ENCODE results near the gene SCUBE2. TPM values are rescaled to one million over a fixed set of nuclear protein-coding genes. Genes with fewer than 3 reads are reported as not detected.

Gene SCUBE2
- total RNA-seq, 1 experiment from 2014 or later, result 1.9 TPM

DNA sequence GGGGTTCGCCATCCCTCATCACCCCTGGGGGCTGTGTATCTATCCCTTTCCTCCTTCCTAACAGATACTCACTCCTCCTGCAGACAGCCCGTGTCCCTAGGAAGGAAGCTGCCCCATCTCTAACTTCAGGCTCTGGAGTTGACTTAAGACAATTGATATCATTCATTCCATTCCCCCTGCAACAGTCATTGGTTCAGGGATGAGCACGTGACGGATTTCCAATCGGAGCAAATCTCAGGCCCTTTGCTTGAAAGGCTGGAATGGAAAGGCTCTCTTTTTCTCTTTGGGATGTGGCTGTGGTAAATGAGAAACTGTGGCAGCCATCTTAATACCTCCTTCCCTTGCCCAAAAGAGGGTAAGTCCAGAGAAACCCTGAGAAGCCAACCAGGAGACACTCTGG, 5.0 kb upstream of the SCUBE2 start (continued):
- TF ChIP-seq ZNF396 (CRISPR knock-in tag; IDR thresholded peaks at IDR 0.05; ENCODE audit: borderline replicate concordance) (no peak), IRF1 (CRISPR knock-in tag; IDR thresholded peaks at IDR 0.05) (no peak)

GRCh38 chr11:9095421-9095820, 4.0 kb upstream of the SCUBE2 start:
- ChIA-PET CTCF (interaction anchor here (0.6 to 6.5 kb wide), 29 partner anchors 9 to 440 kb away, joined by 3 to 64 read pairs (median 6); partner anchors contain the start of genes NRIP3 and ZNF143), POLR2A (no interaction called here)
- peaks cover 29% of the 10 kb centered on the region for H3K27me3 Mint-ChIP-seq (ENCODE audit: low read depth)
- H3K4me3 Mint-ChIP-seq, result no peak overlapping the region
- DNase-seq (ENCODE audit: low spot score) (peak; percentile 59), ATAC-seq (no peak)
- H3K27ac Mint-ChIP-seq, result no peak overlapping the region
- H3K4me1 Mint-ChIP-seq, result peaks cover 3% of the 10 kb centered on the region
- TF ChIP-seq, protein P1, sequence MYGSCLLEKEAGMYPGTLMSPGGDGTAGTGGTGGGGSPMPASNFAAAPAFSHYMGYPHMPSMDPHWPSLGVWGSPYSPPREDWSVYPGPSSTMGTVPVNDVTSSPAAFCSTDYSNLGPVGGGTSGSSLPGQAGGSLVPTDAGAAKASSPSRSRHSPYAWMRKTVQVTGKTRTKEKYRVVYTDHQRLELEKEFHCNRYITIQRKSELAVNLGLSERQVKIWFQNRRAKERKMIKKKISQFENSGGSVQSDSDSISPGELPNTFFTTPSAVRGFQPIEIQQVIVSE (CRISPR knock-in tag; IDR thresholded peaks at IDR 0.05; ENCODE audit: borderline replicate concordance), result no peak
- TF ChIP-seq NR2C2 (CRISPR knock-in tag; IDR thresholded peaks at IDR 0.05) (no peak), CREB1 (CRISPR knock-in tag; IDR thresholded peaks at IDR 0.05) (no peak), GABPB1 (CRISPR knock-in tag; IDR thresholded peaks at IDR 0.05) (no peak), ZNF425 (CRISPR knock-in tag; conservative IDR thresholded peaks at IDR 0.05) (no peak), ZBTB21 (CRISPR knock-in tag; IDR thresholded peaks at IDR 0.05; ENCODE audit: borderline replicate concordance) (no peak), USF2 (CRISPR knock-in tag; IDR thresholded peaks at IDR 0.05) (no peak), JAZF1 (CRISPR knock-in tag; IDR thresholded peaks at IDR 0.05) (no peak), NFATC4 (CRISPR knock-in tag; IDR thresholded peaks at IDR 0.05) (no peak)
- TF ChIP-seq, protein P2, sequence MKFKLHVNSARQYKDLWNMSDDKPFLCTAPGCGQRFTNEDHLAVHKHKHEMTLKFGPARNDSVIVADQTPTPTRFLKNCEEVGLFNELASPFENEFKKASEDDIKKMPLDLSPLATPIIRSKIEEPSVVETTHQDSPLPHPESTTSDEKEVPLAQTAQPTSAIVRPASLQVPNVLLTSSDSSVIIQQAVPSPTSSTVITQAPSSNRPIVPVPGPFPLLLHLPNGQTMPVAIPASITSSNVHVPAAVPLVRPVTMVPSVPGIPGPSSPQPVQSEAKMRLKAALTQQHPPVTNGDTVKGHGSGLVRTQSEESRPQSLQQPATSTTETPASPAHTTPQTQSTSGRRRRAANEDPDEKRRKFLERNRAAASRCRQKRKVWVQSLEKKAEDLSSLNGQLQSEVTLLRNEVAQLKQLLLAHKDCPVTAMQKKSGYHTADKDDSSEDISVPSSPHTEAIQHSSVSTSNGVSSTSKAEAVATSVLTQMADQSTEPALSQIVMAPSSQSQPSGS (CRISPR knock-in tag; IDR thresholded peaks at IDR 0.05; ENCODE audit: borderline replicate concordance, low read depth), result no peak
- TF ChIP-seq, protein P3, sequence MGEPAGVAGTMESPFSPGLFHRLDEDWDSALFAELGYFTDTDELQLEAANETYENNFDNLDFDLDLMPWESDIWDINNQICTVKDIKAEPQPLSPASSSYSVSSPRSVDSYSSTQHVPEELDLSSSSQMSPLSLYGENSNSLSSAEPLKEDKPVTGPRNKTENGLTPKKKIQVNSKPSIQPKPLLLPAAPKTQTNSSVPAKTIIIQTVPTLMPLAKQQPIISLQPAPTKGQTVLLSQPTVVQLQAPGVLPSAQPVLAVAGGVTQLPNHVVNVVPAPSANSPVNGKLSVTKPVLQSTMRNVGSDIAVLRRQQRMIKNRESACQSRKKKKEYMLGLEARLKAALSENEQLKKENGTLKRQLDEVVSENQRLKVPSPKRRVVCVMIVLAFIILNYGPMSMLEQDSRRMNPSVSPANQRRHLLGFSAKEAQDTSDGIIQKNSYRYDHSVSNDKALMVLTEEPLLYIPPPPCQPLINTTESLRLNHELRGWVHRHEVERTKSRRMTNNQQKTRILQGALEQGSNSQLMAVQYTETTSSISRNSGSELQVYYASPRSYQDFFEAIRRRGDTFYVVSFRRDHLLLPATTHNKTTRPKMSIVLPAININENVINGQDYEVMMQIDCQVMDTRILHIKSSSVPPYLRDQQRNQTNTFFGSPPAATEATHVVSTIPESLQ (CRISPR knock-in tag; IDR thresholded peaks at IDR 0.05), result no peak
- no peaks in the 10 kb centered on the region for H3K36me3 Mint-ChIP-seq
- 0 out of 2 replicates have a peak, but pooled peaks cover 4% of the 10 kb centered on the region for H3K9me3 Mint-ChIP-seq

- H3K9me3 Mint-ChIP-seq, result 0 out of 2 replicates have a peak, but pooled peaks cover 4% of the 10 kb centered on the region
- H3K36me3 Mint-ChIP-seq, result no peaks in the 10 kb centered on the region
- no peak overlapping the region for H3K4me3 Mint-ChIP-seq
- H3K27me3 Mint-ChIP-seq (ENCODE audit: low read depth), result peaks cover 39% of the 10 kb centered on the region
- peaks cover 12% of the 10 kb centered on the region for H3K4me1 Mint-ChIP-seq
- ChIA-PET CTCF (interaction anchor here (1.0 to 6.5 kb wide), 7 partner anchors 17 to 78 kb away, joined by 3 to 64 read pairs (median 6); no protein-coding TSS in a partner anchor), POLR2A (no interaction called here)
- no peak overlapping the region for H3K27ac Mint-ChIP-seq
- no peak for DNase-seq (ENCODE audit: low spot score)
- no peak for ATAC-seq
- TF ChIP-seq E2F4 (CRISPR knock-in tag; IDR thresholded peaks at IDR 0.05; ENCODE audit: borderline replicate concordance, low read depth), result no peak
- TF ChIP-seq HMGA2 (CRISPR knock-in tag; IDR thresholded peaks at IDR 0.05), result no peak
- TF ChIP-seq MYBL2 (CRISPR knock-in tag; IDR thresholded peaks at IDR 0.05), result no peak
- TF ChIP-seq NFE2L1 (CRISPR knock-in tag; IDR thresholded peaks at IDR 0.05), result no peak
- no peak for TF ChIP-seq SP1 (CRISPR knock-in tag; conservative IDR thresholded peaks at IDR 0.05)
- TF ChIP-seq AR (CRISPR knock-in tag; IDR thresholded peaks at IDR 0.05), result no peak
- no peak for TF ChIP-seq ETV6 (CRISPR knock-in tag; IDR thresholded peaks at IDR 0.05)
Measured at GRCh38 chr11:9094420-9094819, 3.0 kb upstream of the SCUBE2 start.

All from WTC11 (cell line).